Trophoblast cell (in vitro differentiated cells and primary cell): ENCODE data around the gene KLHL36.
A peak's percentile ranks its signal among the peaks of the same experiment; 100 is the strongest.

Experiments used
- DNase-seq, 2 donors: peaks; one replicate each; pipeline ENCODE4 v3.0.0-alpha.2; 2016
- H2AFZ ChIP-seq: 2 replicates; pipeline ENCODE4 v1.6.1; 2013; ENCODE audit warnings: low read length, moderate library complexity, mild to moderate bottlenecking; ENCODE audit not compliant: insufficient read depth, poor library complexity
- H2AK5ac ChIP-seq: 2 replicates; pipeline ENCODE4 v1.6.1; 2013; ENCODE audit warnings: mild to moderate bottlenecking, low read length
- H2BK120ac ChIP-seq: 2 replicates; pipeline ENCODE4 v1.6.1; 2013; ENCODE audit warnings: low read length, mild to moderate bottlenecking, moderate library complexity; ENCODE audit not compliant: insufficient read depth, poor library complexity
- H2BK12ac ChIP-seq: 2 replicates; pipeline ENCODE4 v1.6.1; 2013; ENCODE audit warnings: mild to moderate bottlenecking, low read length, moderate library complexity
- H2BK5ac ChIP-seq: 2 replicates; pipeline ENCODE4 v1.6.1; 2013; ENCODE audit warnings: low read length, low read depth, moderate library complexity, mild to moderate bottlenecking; ENCODE audit not compliant: poor library complexity
- H3K14ac ChIP-seq: 2 replicates; pipeline ENCODE4 v1.6.1; 2013; ENCODE audit warnings: mild to moderate bottlenecking, low read length
- H3K18ac ChIP-seq: 2 replicates; pipeline ENCODE4 v1.6.1; 2013; ENCODE audit warnings: mild to moderate bottlenecking, low read length
- H3K23ac ChIP-seq: 2 replicates; pipeline ENCODE4 v1.6.1; 2013; ENCODE audit warnings: low read length
- H3K27ac ChIP-seq: 2 replicates; pipeline ENCODE4 v1.5.1; 2013; ENCODE audit warnings: low read depth, mild to moderate bottlenecking, inconsistent platforms, low read length, moderate library complexity
- H3K27me3 ChIP-seq: 2 replicates; pipeline ENCODE4 v1.6.1; 2013; ENCODE audit warnings: inconsistent platforms, mild to moderate bottlenecking, low read length, moderate library complexity; ENCODE audit not compliant: insufficient read depth
- H3K36me3 ChIP-seq, 2 experiments: 1 replicate in 1 of 2; 2 replicates in 1 of 2; pipeline ENCODE4 v1.6.1; 2013; ENCODE audit warnings: low read length in 2 of 2, mild to moderate bottlenecking in 2 of 2, moderate library complexity in 1 of 2; ENCODE audit not compliant: insufficient read depth in 2 of 2, control insufficient read depth in 1 of 2
- H3K4ac ChIP-seq: 2 replicates; pipeline ENCODE4 v1.6.1; 2013; ENCODE audit warnings: low read depth, mild to moderate bottlenecking, low read length, moderate library complexity
- H3K4me1 ChIP-seq, 2 experiments: 1 replicate in 1 of 2; 2 replicates in 1 of 2; pipeline ENCODE4 v1.6.1; 2013; ENCODE audit warnings: low read length in 2 of 2, mild to moderate bottlenecking in 2 of 2, moderate library complexity in 1 of 2; ENCODE audit not compliant: insufficient read depth in 2 of 2, control insufficient read depth in 1 of 2
- H3K4me2 ChIP-seq: 2 replicates; pipeline ENCODE4 v1.6.1; 2013; ENCODE audit warnings: inconsistent platforms, mild to moderate bottlenecking, low read length, moderate library complexity
- H3K4me3 ChIP-seq: 2 replicates; pipeline ENCODE4 v1.5.1; 2013; ENCODE audit warnings: mild to moderate bottlenecking, low read depth, low read length, inconsistent platforms
- H3K79me1 ChIP-seq: one replicate; pipeline ENCODE4 v1.6.1; 2013; ENCODE audit warnings: low read length
- H3K79me2 ChIP-seq: 2 replicates; pipeline ENCODE4 v1.6.1; 2013; ENCODE audit warnings: low read length, mild to moderate bottlenecking; ENCODE audit not compliant: control insufficient read depth, insufficient read depth, poor library complexity
- H3K9ac ChIP-seq: 2 replicates; pipeline ENCODE4 v1.6.1; 2013; ENCODE audit warnings: mild to moderate bottlenecking, low read length
- H3K9me3 ChIP-seq: 2 replicates; pipeline ENCODE4 v1.6.1; 2013; ENCODE audit warnings: low read depth, mild to moderate bottlenecking, control low read depth, inconsistent platforms, low read length; ENCODE audit not compliant: insufficient read depth
- H4K12ac ChIP-seq: 2 replicates; pipeline ENCODE4 v1.6.1; 2013; ENCODE audit warnings: low read depth, mild to moderate bottlenecking, low read length, moderate library complexity
- H4K8ac ChIP-seq: 2 replicates; pipeline ENCODE4 v1.6.1; 2013; ENCODE audit warnings: low read depth, mild to moderate bottlenecking, low read length, moderate library complexity
- H4K91ac ChIP-seq: one replicate; pipeline ENCODE4 v1.6.1; 2013; ENCODE audit warnings: low read depth, mild to moderate bottlenecking, low read length, moderate library complexity
- WGBS: extraction: QIAGEN DNeasy Blood & Tissue Kit; methylation state at CpG from one replicate; pipeline ENCODE4 v1.1.7; 2013; ENCODE audit warnings: missing lambda C conversion rate; ENCODE audit not compliant: insufficient read length, insufficient coverage; ENCODE audit errors: extremely low coverage; 5-methylcytosine and 5-hydroxymethylcytosine counted together

KLHL36 gene

DNA sequence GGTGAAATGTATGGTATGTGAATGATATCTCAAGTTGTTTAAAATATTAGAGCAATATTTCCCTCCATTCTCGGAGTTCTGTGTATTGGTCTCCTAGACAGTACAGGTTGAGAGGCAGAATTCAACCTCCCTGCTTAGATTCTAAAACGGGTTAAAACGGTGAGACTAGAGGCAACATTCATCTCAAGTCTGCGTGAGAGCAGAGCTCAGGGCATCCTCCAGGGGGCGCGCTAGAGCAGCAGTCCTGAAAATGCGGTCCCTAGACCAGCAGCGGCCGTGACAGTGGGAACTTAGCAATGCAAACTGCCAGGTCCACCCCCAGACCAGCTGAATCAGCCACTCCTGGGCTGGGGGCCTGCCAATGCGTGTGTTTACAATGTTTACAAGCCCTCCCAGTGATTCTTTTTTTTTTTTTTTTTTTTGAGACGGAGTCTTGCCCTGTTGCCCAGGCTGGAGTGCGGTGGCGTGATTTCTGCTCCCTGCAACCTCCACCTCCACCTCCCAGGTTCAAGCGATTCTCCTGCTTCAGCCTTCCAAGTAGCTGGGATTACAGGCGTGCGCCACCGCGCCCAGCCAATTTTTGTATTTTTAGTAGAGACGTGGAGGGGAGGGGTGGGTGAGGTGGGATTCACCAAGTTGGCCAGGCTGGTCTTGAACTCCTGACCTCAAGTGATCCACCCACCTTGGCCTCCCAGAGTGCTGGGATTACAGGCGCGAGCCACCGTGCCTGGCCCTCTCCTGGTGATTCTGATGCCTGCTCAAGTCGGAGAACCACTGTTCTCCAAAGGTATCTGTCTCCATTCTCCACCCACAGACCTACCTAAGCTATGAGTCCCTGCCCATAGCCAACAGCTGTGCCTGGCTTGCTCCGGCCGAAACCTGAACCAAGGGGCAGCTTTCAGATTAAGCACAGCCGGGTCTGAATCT, 24.2 kb downstream of the KLHL36 start:
- H3K36me3 ChIP-seq = no peaks in the 10 kb centered on the region
- no peak overlapping the region for H2AFZ ChIP-seq
- no peak overlapping the region for H3K23ac ChIP-seq
- no peak overlapping the region for H3K14ac ChIP-seq
- no peaks in the 10 kb centered on the region for H3K4me1 ChIP-seq
- no peak overlapping the region for H2BK12ac ChIP-seq
- DNase-seq = peak; percentile 86 to 94
- no peak overlapping the region for H3K27ac ChIP-seq
- no peak overlapping the region for H3K9ac ChIP-seq
- no CpG with 5 or more reads among the region's 26 CpGs for WGBS
- no peak overlapping the region for H4K8ac ChIP-seq
- no peak overlapping the region for H4K12ac ChIP-seq
- H3K18ac ChIP-seq = no peak overlapping the region
- no peak overlapping the region for H2AK5ac ChIP-seq
- H2BK120ac ChIP-seq = no peak overlapping the region
- no peaks in the 10 kb centered on the region for H3K9me3 ChIP-seq
- no peak overlapping the region for H3K4ac ChIP-seq
- H3K79me1 ChIP-seq = no peaks in the 10 kb centered on the region
- H3K4me2 ChIP-seq = no peak overlapping the region
- H4K91ac ChIP-seq = no peak overlapping the region
- H3K4me3 ChIP-seq = no peak overlapping the region
- H3K27me3 ChIP-seq = no peaks in the 10 kb centered on the region
- no peak overlapping the region for H2BK5ac ChIP-seq
- H3K79me2 ChIP-seq = no peaks in the 10 kb centered on the region

DNA sequence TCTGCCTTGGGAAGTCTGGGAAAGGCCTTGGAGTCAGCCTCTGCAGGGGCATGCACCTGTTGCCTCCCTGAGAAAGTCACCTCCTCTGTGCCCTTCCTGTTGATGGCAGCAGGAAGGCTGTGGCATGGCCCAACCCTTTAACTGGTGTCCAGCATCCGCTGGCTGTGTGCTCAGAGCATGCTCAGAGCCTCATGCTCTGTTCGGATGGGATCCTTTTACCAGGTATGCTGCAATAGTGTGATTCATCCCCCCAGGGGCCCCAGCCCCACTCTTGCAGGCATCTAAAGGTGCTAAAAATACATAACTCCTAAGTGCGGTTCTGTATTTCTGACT, 24.9 kb downstream of the KLHL36 start:
- no peak overlapping the region for H2BK120ac ChIP-seq
- no peaks in the 10 kb centered on the region for H3K27me3 ChIP-seq
- H3K18ac ChIP-seq = no peak overlapping the region
- H3K4ac ChIP-seq = no peak overlapping the region
- no peak overlapping the region for H3K9ac ChIP-seq
- no peaks in the 10 kb centered on the region for H3K79me2 ChIP-seq
- H2BK12ac ChIP-seq = no peak overlapping the region
- no peaks in the 10 kb centered on the region for H3K4me1 ChIP-seq
- H4K12ac ChIP-seq = no peak overlapping the region
- H3K4me3 ChIP-seq = no peak overlapping the region
- H2BK5ac ChIP-seq = no peak overlapping the region
- no peak overlapping the region for H2AK5ac ChIP-seq
- no peak overlapping the region for H3K27ac ChIP-seq
- no peak overlapping the region for H3K4me2 ChIP-seq
- H4K8ac ChIP-seq = no peak overlapping the region
- H3K79me1 ChIP-seq = no peaks in the 10 kb centered on the region
- no CpG with 5 or more reads among the region's 3 CpGs for WGBS
- no peaks in the 10 kb centered on the region for H3K9me3 ChIP-seq
- H2AFZ ChIP-seq = no peak overlapping the region
- H4K91ac ChIP-seq = no peak overlapping the region
- H3K14ac ChIP-seq = no peak overlapping the region
- peak; percentile 71 for DNase-seq
- H3K23ac ChIP-seq = no peak overlapping the region
- H3K36me3 ChIP-seq = no peaks in the 10 kb centered on the region

GRCh38 chr16:84673561-84673960, 25.2 kb downstream of the KLHL36 start:
- H3K36me3 ChIP-seq = no peaks in the 10 kb centered on the region
- H3K23ac ChIP-seq = no peak overlapping the region
- no peaks in the 10 kb centered on the region for H3K79me1 ChIP-seq
- no peak overlapping the region for H2BK120ac ChIP-seq
- no peak overlapping the region for H2BK12ac ChIP-seq
- no peak overlapping the region for H3K27ac ChIP-seq
- no peak overlapping the region for H4K12ac ChIP-seq
- no peaks in the 10 kb centered on the region for H3K79me2 ChIP-seq
- no peaks in the 10 kb centered on the region for H3K9me3 ChIP-seq
- H3K14ac ChIP-seq = no peak overlapping the region
- H4K91ac ChIP-seq = no peak overlapping the region
- no peak overlapping the region for H2AK5ac ChIP-seq
- no peak for DNase-seq
- no CpG with 5 or more reads among the region's 3 CpGs for WGBS
- H4K8ac ChIP-seq = no peak overlapping the region
- H3K4me1 ChIP-seq = no peaks in the 10 kb centered on the region
- H3K4me2 ChIP-seq = no peak overlapping the region
- no peak overlapping the region for H3K18ac ChIP-seq
- H2AFZ ChIP-seq = no peak overlapping the region
- H2BK5ac ChIP-seq = no peak overlapping the region
- no peaks in the 10 kb centered on the region for H3K27me3 ChIP-seq
- no peak overlapping the region for H3K9ac ChIP-seq
- no peak overlapping the region for H3K4ac ChIP-seq
- H3K4me3 ChIP-seq = no peak overlapping the region

- H2BK5ac ChIP-seq = no peak overlapping the region
- no peak overlapping the region for H3K27ac ChIP-seq
- H3K4me3 ChIP-seq = peak overlapping the region; percentile 58
- no peak overlapping the region for H3K4ac ChIP-seq
- H3K27me3 ChIP-seq = no peaks in the 10 kb centered on the region
- DNase-seq = no peak
- no peak overlapping the region for H4K91ac ChIP-seq
- H3K9me3 ChIP-seq = no peaks in the 10 kb centered on the region
- no peak overlapping the region for H2BK120ac ChIP-seq
- no peak overlapping the region for H4K12ac ChIP-seq
- no peak overlapping the region for H3K23ac ChIP-seq
- no peaks in the 10 kb centered on the region for H3K79me2 ChIP-seq
- no CpG with 5 or more reads among the region's 9 CpGs for WGBS
- no peak overlapping the region for H3K9ac ChIP-seq
- H3K36me3 ChIP-seq = no peaks in the 10 kb centered on the region
- no peak overlapping the region for H3K4me2 ChIP-seq
- H3K4me1 ChIP-seq = no peaks in the 10 kb centered on the region
- H3K14ac ChIP-seq = no peak overlapping the region
- no peak overlapping the region for H4K8ac ChIP-seq
- no peak overlapping the region for H2BK12ac ChIP-seq
- H2AK5ac ChIP-seq = no peak overlapping the region
- H3K18ac ChIP-seq = no peak overlapping the region
- no peaks in the 10 kb centered on the region for H3K79me1 ChIP-seq
- H2AFZ ChIP-seq = no peak overlapping the region
Measured at GRCh38 chr16:84675423-84675822, 27.1 kb downstream of the KLHL36 start.
